Cardiac septum (tissue), 1 donor: ENCODE measurements around the gene CAPRIN2. TPM values are rescaled to one million over a fixed set of nuclear protein-coding genes. Genes with fewer than 3 reads are reported as not detected.

Experiments
- DNase-seq: peaks from one replicate; pipeline ENCODE4 v3.0.0-alpha.2; 2020; ENCODE audit warnings: low spot score
- intact Hi-C: fragments of 100-400 bp; cut with DNase I; formaldehyde crosslinking; loops from one replicate; pipeline ENCODE4 v1.14.0; 2022
- total RNA-seq: library from RNA; stranded (reverse); fragmentation: NEBNext Ultra II Directional; extraction: Animal tissue kit (Norgen Biotek cat#: 25700); gene quantifications from one replicate; pipeline ENCODE4 v1.2.1, GENCODE V29; 2021
- donor health status: DM: no; HTN: no; CAD: no.

The CAPRIN2 gene
- total RNA-seq, 1 donor from 2014 or later: 29.0 TPM

GRCh38 chr12:30719060-30719459 lies 35.7 kb downstream of the CAPRIN2 start:
- DNase-seq: no peak
- intact Hi-C loops: no loop called here

- intact Hi-C loops: no loop called here
- DNase-seq: no peak
Observed at GRCh38 chr12:30707613-30708342, 47.0 kb downstream of the CAPRIN2 start.

- intact Hi-C loops: no loop called here
- DNase-seq: no peak
Observed at GRCh38 chr12:30706476-30706875, 48.3 kb downstream of the CAPRIN2 start.

GRCh38 chr12:30701056-30701455 lies 53.7 kb downstream of the CAPRIN2 start:
- intact Hi-C loops: no loop called here

GRCh38 chr12:30700216-30700900 lies 54.4 kb downstream of the CAPRIN2 start:
- intact Hi-C loops: no loop called here
- DNase-seq: no peak

More at GRCh38 chr12:30701056-30701455, 53.7 kb downstream of the CAPRIN2 start:
- DNase-seq: no peak

GRCh38 chr12:30698346-30698745 lies 56.4 kb downstream of the CAPRIN2 start:
- no peak for DNase-seq
- intact Hi-C loops: loop anchor here (5.0 kb wide), 2 partner anchors 54 to 109 kb away; partner anchors contain the start of gene CAPRIN2

GRCh38 chr12:30696943-30697342 lies 57.8 kb downstream of the CAPRIN2 start:
- DNase-seq: no peak

GRCh38 chr12:30696486-30696885 lies 58.3 kb downstream of the CAPRIN2 start:
- intact Hi-C loops: loop anchor here (5.0 kb wide), 2 partner anchors 56 to 111 kb away; partner anchors contain the start of gene CAPRIN2
- DNase-seq: no peak

More at GRCh38 chr12:30696943-30697342, 57.8 kb downstream of the CAPRIN2 start:
- intact Hi-C loops: loop anchor here (5.0 kb wide), 2 partner anchors 55 to 110 kb away; partner anchors contain the start of gene CAPRIN2

- no peak for DNase-seq
- intact Hi-C loops: loop anchor here (5.0 kb wide), 2 partner anchors 56 to 111 kb away; partner anchors contain the start of gene CAPRIN2
Observed at GRCh38 chr12:30696103-30696408, 58.7 kb downstream of the CAPRIN2 start.

GRCh38 chr12:30695199-30696102 lies 59.3 kb downstream of the CAPRIN2 start, which contains the start of gene IPO8:
Gene IPO8 (minus strand): TSS chr12:30695869. CDS start chr12:30695647, 222 bp downstream.
- intact Hi-C loops: loop anchor here (5.0 kb wide), 2 partner anchors 57 to 112 kb away; partner anchors contain the start of gene CAPRIN2
- DNase-seq: peak; percentile 95

GRCh38 chr12:30694412-30695198 lies 60.1 kb downstream of the CAPRIN2 start:
- no peak for DNase-seq
- intact Hi-C loops: loop anchor here (5.0 kb wide), 2 partner anchors 58 to 113 kb away; partner anchors contain the start of gene CAPRIN2

- intact Hi-C loops: no loop called here
- no peak for DNase-seq
Observed at GRCh38 chr12:30692470-30692869, 62.3 kb downstream of the CAPRIN2 start.

GRCh38 chr12:30691122-30691879 lies 63.5 kb downstream of the CAPRIN2 start:
- no peak for DNase-seq
- intact Hi-C loops: no loop called here

GRCh38 chr12:30687265-30687986 lies 67.3 kb downstream of the CAPRIN2 start:
- intact Hi-C loops: no loop called here
- no peak for DNase-seq

- DNase-seq: no peak
- intact Hi-C loops: no loop called here
Observed at GRCh38 chr12:30679241-30679640, 75.5 kb downstream of the CAPRIN2 start.

- intact Hi-C loops: no loop called here
- no peak for DNase-seq
Observed at GRCh38 chr12:30678221-30678620, 76.5 kb downstream of the CAPRIN2 start.

- intact Hi-C loops: no loop called here
Observed at GRCh38 chr12:30661210-30661609, 93.5 kb downstream of the CAPRIN2 start.

More at GRCh38 chr12:30661210-30661609, 93.5 kb downstream of the CAPRIN2 start:
- no peak for DNase-seq
